ENCODE results near the gene TENM4. TPM values are rescaled to one million over a fixed set of nuclear protein-coding genes. Genes with fewer than 3 reads are reported as not detected.

Gene TENM4
- total RNA-seq, 2 experiments from 2014 or later = not detected

- DNase-seq (no peak), ATAC-seq (no peak)
- no peak overlapping the region for H3K4me3 Mint-ChIP-seq
- peaks cover 5% of the 10 kb centered on the region for H3K27me3 Mint-ChIP-seq
- ChIA-PET POLR2A (no interaction called here), CTCF (interaction anchor here (0.7 to 2.7 kb wide), 3 partner anchors 9 to 80 kb away, joined by 3 to 10 read pairs (median 9); no protein-coding TSS in a partner anchor)
- TF ChIP-seq CTCF (IDR thresholded peaks at IDR 0.05) = no peak
- no peak overlapping the region for H3K27ac Mint-ChIP-seq
- intact Hi-C loops (cut with micrococcal nuclease) = no loop called here
- no peaks in the 10 kb centered on the region for H3K36me3 Mint-ChIP-seq (ENCODE audit: low read depth)
- H3K4me1 Mint-ChIP-seq (ENCODE audit: low read depth) = no peaks in the 10 kb centered on the region
- no peaks in the 10 kb centered on the region for H3K9me3 Mint-ChIP-seq
Observed at GRCh38 chr11:78725200-78725599, 715.6 kb downstream of the TENM4 start.

DNA sequence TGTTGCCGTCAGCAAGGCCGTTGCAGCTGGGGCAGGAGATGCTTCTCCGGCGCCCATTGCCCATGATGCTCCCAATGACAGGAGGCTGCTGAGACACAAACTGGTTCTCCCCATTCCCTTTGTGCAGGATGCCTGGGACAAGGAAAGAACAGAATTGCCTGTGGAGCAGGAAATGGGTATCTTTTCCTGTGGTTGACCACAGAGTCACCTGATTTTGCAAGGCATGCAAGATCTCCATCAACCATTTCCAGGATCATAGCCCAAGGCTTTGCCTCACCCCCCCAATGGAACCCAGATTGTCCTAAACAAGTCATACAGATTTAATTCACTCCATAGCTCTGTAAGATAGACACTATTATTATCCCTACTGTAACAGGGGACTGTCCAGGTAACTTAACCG lies 718.0 kb downstream of the TENM4 start:
- Mint-ChIP-seq H3K36me3 (ENCODE audit: low read depth) (no peaks in the 10 kb centered on the region), H3K27ac (no peak overlapping the region), H3K9me3 (no peaks in the 10 kb centered on the region), H3K27me3 (peaks cover 5% of the 10 kb centered on the region), H3K4me3 (no peak overlapping the region), H3K4me1 (ENCODE audit: low read depth) (no peaks in the 10 kb centered on the region)
- intact Hi-C loops (cut with micrococcal nuclease) = no loop called here
- CTCF ChIA-PET = interaction anchor here (1.2 to 2.7 kb wide), 5 partner anchors 7 to 77 kb away, joined by 3 to 10 read pairs (median 9); no protein-coding TSS in a partner anchor
- DNase-seq (no peak), ATAC-seq (no peak)
- no peak for TF ChIP-seq CTCF (IDR thresholded peaks at IDR 0.05)
- POLR2A ChIA-PET = no interaction called here

DNA sequence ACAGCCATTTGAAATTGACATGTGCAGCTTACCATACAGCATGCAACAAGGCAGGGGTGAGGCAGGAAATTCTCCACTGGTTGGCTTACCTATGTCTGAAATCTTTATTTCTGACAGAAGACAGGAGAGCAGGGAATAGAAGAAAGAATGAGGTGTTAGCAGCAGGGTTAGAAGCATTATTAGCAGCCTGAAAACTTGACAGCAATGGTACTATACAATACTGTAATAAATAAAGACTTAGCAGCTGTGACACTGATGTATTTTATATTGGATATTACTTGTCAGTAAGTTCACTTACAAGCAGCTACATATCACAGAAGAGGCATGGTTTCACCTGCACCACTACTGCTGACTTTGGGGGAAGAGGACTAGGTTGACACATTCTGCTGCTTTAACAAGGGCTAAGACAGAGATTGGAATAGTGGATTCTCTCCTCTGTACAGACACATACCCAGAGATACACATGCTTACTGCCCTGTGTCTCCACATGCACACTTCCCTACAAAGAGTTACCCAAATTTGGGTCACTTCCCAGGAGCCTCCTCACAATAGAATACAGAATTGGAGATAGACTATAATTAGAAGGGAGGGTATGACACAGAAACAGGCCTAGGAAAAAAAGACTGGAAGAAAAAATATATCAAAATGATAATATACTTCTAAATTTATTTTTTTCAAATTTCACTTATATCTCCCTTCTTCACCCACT lies 720.4 kb downstream of the TENM4 start:
- ATAC-seq (no peak), DNase-seq (no peak)
- ChIA-PET CTCF (interaction anchor here (7.0 kb wide), 1 partner anchor 74 kb away, joined by 160 read pairs; no protein-coding TSS in a partner anchor), POLR2A (no interaction called here)
- no peaks in the 10 kb centered on the region for H3K4me1 Mint-ChIP-seq (ENCODE audit: low read depth)
- H3K9me3 Mint-ChIP-seq = no peaks in the 10 kb centered on the region
- peaks cover 5% of the 10 kb centered on the region for H3K27me3 Mint-ChIP-seq
- TF ChIP-seq CTCF (IDR thresholded peaks at IDR 0.05) = no peak
- intact Hi-C loops (cut with micrococcal nuclease) = no loop called here
- H3K36me3 Mint-ChIP-seq (ENCODE audit: low read depth) = no peaks in the 10 kb centered on the region
- no peak overlapping the region for H3K27ac Mint-ChIP-seq
- no peak overlapping the region for H3K4me3 Mint-ChIP-seq

GRCh38 chr11:78717041-78717440 lies 723.8 kb downstream of the TENM4 start:
- DNase-seq (no peak), ATAC-seq (no peak)
- TF ChIP-seq CTCF (IDR thresholded peaks at IDR 0.05) = no peak
- intact Hi-C loops (cut with micrococcal nuclease) = no loop called here
- no peak overlapping the region for H3K27ac Mint-ChIP-seq
- H3K4me3 Mint-ChIP-seq = no peak overlapping the region
- ChIA-PET CTCF (interaction anchor here (1.9 to 7.0 kb wide), 5 partner anchors 7 to 71 kb away, joined by 5 to 160 read pairs (median 10); no protein-coding TSS in a partner anchor), POLR2A (no interaction called here)
- H3K27me3 Mint-ChIP-seq = peaks cover 3% of the 10 kb centered on the region
- H3K9me3 Mint-ChIP-seq = no peaks in the 10 kb centered on the region
- no peaks in the 10 kb centered on the region for H3K36me3 Mint-ChIP-seq (ENCODE audit: low read depth)
- no peaks in the 10 kb centered on the region for H3K4me1 Mint-ChIP-seq (ENCODE audit: low read depth)

- intact Hi-C loops (cut with micrococcal nuclease) = loop anchor here (1.0 kb wide), 1 partner anchor 69 kb away; no protein-coding TSS in a partner anchor
- peaks cover 5% of the 10 kb centered on the region for H3K27me3 Mint-ChIP-seq
- TF ChIP-seq CTCF (IDR thresholded peaks at IDR 0.05) = peak; percentile 70
- no peak overlapping the region for H3K4me3 Mint-ChIP-seq
- H3K9me3 Mint-ChIP-seq = no peaks in the 10 kb centered on the region
- H3K36me3 Mint-ChIP-seq (ENCODE audit: low read depth) = no peaks in the 10 kb centered on the region
- ChIA-PET POLR2A (no interaction called here), CTCF (interaction anchor here (0.7 to 7.0 kb wide), 26 partner anchors 9 to 360 kb away, joined by 3 to 160 read pairs (median 4); no protein-coding TSS in a partner anchor)
- no peak overlapping the region for H3K27ac Mint-ChIP-seq
- ATAC-seq (peak; percentile 83), DNase-seq (peak; percentile 78)
- no peaks in the 10 kb centered on the region for H3K4me1 Mint-ChIP-seq (ENCODE audit: low read depth)
Observed at GRCh38 chr11:78715639-78716311, 725.1 kb downstream of the TENM4 start.

Measured in activated CD8-positive, alpha-beta T cell treated with anti-CD3 and anti-CD28 coated beads for 36 hours (primary cell).